HG03159 (cell line): Measurements from ENCODE around the gene VAMP2.
A peak's percentile ranks its signal among the peaks of the same experiment; 100 is the strongest.
"Not testable (repeated sequence)": the region's sequence is repeated elsewhere in the genome, so short reads cannot be mapped to it uniquely, and the experiment has no call there.

Source experiments
- ATAC-seq: cut with Tn5 transposase; IDR thresholded peaks from one replicate; pipeline ENCODE4 v1.9.1; 2021; ENCODE audit warnings: mild to moderate bottlenecking, moderate library complexity; ENCODE audit not compliant: unreplicated experiment

Gene VAMP2

GRCh38 chr17:8176197-8176940 lies 13.6 kb upstream of the VAMP2 start, which contains the start of gene TMEM107:
Gene TMEM107, minus strand, starts transcription at chr17:8176380. Its CDS starts 94 bp downstream, at chr17:8176286.
- no peak for ATAC-seq

- no peak for ATAC-seq
Measured at GRCh38 chr17:8175795-8176196, 13.0 kb upstream of the VAMP2 start.

- ATAC-seq = no peak
Measured at GRCh38 chr17:8173871-8174322, 11.1 kb upstream of the VAMP2 start.

DNA sequence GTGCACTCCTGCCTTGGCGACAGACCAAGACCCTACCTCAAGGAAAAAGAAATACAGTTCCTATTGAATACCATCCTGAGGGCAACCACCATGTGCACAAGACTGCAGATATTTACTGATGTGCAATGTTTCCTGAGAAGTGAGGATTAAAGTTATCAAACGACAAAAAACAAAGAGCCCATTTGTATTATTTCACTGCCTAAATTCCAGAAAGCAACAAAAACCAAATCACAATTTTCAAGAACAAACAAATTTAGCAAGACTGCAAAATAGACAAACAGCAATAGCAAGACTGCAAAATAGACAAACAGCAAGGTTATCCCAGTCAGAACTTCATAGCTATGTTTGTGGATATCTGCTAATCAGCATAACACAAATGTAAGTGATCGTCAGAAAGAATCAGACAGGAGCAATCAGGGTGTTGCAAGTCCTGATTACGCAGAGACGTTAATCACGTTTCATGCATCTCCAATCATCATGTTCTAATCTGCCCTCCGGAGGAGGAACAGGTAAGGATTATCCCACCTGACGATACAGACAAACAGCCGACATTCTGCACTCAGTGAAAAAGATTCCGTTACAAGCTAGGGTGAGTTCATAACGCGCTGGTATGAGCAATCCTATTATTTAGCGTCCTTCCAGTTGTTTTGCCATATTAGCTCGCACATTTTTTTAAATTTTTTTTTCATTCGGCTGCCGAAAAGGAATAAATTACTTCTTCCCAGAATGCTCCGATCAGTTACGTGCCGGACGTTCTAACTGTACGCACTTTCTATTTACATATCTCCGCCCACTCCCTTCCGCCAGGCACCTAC lies 10.5 kb upstream of the VAMP2 start:
- ATAC-seq = peak; percentile 68

- ATAC-seq = not testable (repeated sequence)
Measured at GRCh38 chr17:8170186-8170585, 7.4 kb upstream of the VAMP2 start.

DNA sequence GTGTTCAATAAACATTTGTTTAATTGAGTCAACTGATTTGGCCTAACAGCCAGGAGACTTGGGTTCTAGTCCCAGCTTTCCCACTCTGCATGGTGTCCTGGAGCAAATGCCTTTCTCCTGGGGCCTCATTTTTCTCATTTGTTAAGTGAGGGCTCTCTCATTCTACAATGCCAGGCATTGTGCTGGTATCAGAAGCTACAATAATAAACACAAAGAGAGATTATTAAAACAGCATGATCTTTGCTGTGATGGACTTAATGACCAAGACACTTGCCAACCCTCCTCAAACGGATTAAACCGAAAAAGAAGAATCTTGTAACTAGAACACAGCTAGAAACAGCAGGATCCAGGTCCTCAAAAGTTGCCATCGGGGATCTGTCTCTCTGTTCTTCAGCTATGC lies 4.8 kb upstream of the VAMP2 start:
- no peak for ATAC-seq

DNA sequence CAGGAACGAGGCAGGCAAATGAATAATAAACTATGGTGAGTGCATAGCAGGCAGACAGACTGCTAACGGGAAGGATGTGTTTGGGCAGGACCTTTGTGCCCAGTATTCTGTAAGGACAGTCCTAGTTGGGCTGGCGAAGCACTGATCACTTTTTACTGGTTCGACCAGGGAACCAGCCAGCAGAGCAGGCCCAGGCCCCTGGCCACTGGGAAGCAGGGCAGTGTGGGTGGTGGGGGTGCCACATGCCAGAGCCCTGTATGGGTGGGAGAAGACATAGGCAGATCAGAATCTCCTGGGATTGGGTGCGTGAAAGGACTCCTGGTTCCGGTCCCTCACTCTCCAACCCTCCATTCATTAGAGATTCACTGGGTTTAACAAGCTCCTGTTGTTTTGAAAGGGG lies 4.0 kb upstream of the VAMP2 start:
- ATAC-seq = no peak

GRCh38 chr17:8164815-8165131 lies 2.0 kb upstream of the VAMP2 start:
- no peak for ATAC-seq

DNA sequence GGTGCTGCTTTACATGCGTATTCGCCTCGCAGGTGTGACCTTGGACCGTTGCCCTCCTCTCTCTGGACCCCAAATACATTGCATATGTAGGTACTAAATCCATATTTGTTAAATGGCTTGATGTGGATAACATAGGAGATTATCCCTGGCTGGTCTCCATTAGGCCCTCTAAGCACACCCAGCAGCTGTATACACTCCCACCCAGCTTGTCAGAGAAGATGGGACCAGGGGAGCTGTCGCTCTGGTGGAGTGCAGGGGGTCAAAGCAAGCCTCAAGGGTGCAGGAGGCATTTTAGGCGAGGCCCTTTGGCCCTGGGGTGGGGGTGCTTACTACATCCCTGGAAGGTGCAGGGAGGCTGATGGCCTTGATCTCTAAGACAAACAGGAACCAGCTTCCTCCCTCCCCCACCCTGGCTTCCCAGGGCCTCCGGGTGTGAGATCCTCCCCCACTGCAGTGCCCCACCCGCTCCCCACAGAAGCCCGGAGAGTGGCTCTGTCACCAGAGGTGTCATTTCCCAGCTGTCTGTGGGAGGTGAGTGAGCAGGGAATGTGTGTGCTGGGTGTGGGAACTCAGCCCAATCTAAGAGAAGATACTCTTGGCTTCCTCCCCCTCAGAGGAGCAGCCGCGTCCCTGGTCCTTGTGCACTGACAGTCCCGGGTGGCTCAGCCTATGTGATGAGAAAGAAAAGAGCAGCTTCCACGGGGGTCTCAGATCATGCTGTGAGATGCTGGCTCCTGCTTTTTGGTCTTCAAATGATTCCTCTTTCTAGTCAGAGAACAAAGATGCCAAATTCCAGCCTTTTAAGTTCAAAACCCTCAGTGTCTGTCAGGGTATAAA lies 1.4 kb upstream of the VAMP2 start:
- no peak for ATAC-seq

GRCh38 chr17:8162997-8163977 lies 539 bp upstream of the VAMP2 start:
- no peak for ATAC-seq

GRCh38 chr17:8161289-8162232 lies 1.2 kb downstream of the VAMP2 start:
- no peak for ATAC-seq

- no peak for ATAC-seq
Measured at GRCh38 chr17:8160741-8161221, 2.0 kb downstream of the VAMP2 start.

- ATAC-seq = no peak
Measured at GRCh38 chr17:8160224-8160577, 2.5 kb downstream of the VAMP2 start.

- no peak for ATAC-seq
Measured at GRCh38 chr17:8159459-8160223, 3.1 kb downstream of the VAMP2 start.

DNA sequence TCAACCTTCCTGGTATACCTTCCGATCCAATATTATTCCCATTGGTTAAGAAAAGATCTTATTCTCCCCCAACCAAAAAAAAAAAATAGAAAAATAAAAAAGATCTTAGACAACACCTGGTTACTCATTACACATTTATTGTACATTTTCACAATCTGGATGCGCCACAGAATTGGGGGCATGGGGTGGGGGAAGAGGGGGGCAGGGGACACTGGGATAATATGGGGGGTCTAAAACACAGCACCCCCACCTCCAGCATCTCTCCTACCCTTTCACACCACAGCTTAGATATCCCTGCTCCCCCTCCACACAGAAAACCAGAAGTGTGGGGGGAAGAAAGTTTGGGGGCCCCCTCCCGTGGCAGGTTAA lies 3.7 kb downstream of the VAMP2 start:
- ATAC-seq = no peak

- ATAC-seq = no peak
Measured at GRCh38 chr17:8158267-8159031, 4.3 kb downstream of the VAMP2 start.

GRCh38 chr17:8156246-8156992 lies 6.3 kb downstream of the VAMP2 start:
- peak; percentile 71 for ATAC-seq
